NCI-H146 treated with DMSO at 0.1 percent for 48 hours (cell line): ENCODE results near the gene DTYMK.
"Not testable (repeated sequence)": the region's sequence is repeated elsewhere in the genome, so short reads cannot be mapped to it uniquely, and the experiment has no call there.

Experiments
- DNase-seq: peaks from one replicate; lab custom pipeline; 2025; ENCODE audit not compliant: unreplicated experiment; lab: John Stamatoyannopoulos, UW

The DTYMK gene, protein sequence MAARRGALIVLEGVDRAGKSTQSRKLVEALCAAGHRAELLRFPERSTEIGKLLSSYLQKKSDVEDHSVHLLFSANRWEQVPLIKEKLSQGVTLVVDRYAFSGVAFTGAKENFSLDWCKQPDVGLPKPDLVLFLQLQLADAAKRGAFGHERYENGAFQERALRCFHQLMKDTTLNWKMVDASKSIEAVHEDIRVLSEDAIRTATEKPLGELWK

GRCh38 chr2:241686650-241687425 is at the start of gene DTYMK:
TSS of gene DTYMK (minus strand) at chr2:241686815. CDS start at chr2:241686783, 32 bp downstream.
- DNase-seq = peak; percentile 79

GRCh38 chr2:241736111-241736510 is 49.5 kb upstream of the DTYMK start:
- no peak for DNase-seq

- DNase-seq = peak; percentile 26
These were observed 48.0 kb upstream of the DTYMK start, which contains the start of gene D2HGDH for GRCh38 chr2:241734467-241735208. TSS of gene D2HGDH (plus strand) at chr2:241734630. CDS start at chr2:241735225, 595 bp downstream.

- DNase-seq = no peak
These were observed 47.5 kb upstream of the DTYMK start for GRCh38 chr2:241734208-241734466.

GRCh38 chr2:241733391-241734207 is 47.0 kb upstream of the DTYMK start:
- no peak for DNase-seq

DNA sequence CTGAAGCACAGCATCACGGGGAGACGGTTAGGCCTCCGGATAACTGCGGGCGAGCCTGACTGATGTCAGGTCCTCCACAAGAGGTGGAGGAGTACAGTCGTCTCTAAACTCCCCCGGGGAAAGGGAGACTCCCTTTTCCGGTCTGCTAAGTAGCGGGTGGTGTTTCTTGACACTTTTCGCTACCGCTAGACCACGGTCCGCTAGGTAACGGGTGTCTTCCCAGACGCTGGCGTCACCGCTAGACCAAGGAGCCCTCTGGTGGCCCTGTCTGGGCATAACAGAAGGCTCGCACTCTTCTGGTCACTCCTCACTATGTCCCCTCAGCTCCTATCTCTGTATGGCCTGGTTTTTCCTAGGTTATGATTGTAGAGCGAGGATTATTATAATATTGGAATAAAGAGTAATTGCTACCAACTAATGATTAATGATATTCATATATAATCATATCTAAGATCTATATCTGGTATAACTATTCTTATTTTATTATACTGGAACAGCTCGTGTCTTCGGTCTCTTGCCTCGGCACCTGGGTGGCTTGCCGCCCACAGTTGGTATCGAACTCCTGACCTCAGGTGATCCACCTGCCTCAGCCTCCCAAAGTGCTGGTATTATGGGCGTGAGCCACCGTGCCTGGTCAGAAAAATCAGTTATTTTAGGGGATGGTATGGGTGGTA is 46.0 kb upstream of the DTYMK start:
- not testable (repeated sequence) for DNase-seq

- DNase-seq = no peak
These were observed 44.2 kb upstream of the DTYMK start for GRCh38 chr2:241730671-241731293.

- DNase-seq = no peak
These were observed 43.3 kb upstream of the DTYMK start for GRCh38 chr2:241729868-241730267.

- DNase-seq = no peak
These were observed 42.0 kb upstream of the DTYMK start for GRCh38 chr2:241728627-241729026.

- DNase-seq = no peak
These were observed 41.4 kb upstream of the DTYMK start for GRCh38 chr2:241728000-241728399.

- DNase-seq = no peak
These were observed 39.8 kb upstream of the DTYMK start for GRCh38 chr2:241726459-241726858.

GRCh38 chr2:241724975-241725870 is 38.6 kb upstream of the DTYMK start:
- no peak for DNase-seq

DNA sequence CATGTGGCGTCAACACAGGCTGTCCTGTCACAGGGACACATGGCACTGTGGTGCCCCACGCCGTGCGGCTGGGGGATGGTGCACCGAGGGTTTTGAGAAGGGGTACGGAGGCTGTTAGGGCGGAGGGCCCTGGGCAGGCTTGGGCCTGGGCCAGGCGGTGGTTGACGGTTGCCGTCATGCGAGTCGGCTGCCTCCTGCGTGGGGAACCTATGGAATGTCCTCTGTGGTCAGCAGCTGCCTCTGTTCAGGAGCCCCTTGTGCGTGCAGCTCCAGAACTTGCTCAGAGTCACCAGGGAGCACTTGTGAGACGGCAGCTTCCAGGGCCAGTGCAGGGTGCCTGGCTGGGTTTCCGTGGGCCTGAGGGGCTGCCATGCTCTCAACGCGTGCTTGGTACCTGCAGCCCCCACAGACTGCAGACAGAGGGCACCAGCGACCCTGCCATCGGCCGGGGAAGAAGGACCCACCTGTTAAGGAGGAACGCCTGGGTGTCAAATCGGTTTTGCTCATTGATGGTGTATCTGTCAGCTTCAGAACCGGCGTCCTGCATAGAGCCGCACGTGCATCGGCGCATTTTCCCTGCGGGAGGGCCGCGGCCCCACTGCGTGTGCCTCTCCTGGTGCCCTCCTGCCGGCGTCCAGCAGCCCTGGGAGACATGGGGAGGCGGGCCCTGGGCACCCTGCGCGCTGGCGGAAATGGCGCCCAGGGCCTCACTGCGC is 37.8 kb upstream of the DTYMK start:
- DNase-seq = no peak

DNA sequence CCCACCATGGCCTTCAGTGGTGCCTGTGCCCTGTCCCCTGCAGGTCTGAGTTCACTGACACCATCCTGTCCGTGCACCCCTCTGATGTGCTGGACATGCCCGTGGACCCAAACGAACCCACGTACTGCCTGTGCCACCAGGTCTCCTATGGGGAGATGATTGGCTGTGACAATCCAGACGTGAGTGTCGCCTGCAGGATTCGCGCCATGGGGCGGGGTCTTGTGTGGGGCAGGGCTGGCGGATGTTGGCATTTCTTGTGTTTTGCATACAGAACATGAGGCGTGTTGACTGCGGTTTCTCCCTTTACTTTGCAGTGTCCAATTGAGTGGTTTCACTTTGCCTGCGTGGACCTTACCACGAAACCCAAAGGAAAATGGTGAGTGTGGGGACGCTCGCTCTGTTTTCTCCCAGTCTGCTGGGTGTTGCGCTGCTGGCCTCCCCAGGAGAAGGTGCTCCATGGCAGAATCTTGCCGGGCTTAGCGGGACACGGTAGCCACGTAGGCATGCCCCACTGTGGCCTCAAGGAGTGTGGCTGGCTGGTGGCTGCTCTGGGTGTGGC is 36.4 kb upstream of the DTYMK start:
- DNase-seq = no peak

GRCh38 chr2:241721852-241722251 is 35.2 kb upstream of the DTYMK start:
- no peak for DNase-seq

- DNase-seq = no peak
These were observed 33.9 kb upstream of the DTYMK start for GRCh38 chr2:241720560-241720959.

DNA sequence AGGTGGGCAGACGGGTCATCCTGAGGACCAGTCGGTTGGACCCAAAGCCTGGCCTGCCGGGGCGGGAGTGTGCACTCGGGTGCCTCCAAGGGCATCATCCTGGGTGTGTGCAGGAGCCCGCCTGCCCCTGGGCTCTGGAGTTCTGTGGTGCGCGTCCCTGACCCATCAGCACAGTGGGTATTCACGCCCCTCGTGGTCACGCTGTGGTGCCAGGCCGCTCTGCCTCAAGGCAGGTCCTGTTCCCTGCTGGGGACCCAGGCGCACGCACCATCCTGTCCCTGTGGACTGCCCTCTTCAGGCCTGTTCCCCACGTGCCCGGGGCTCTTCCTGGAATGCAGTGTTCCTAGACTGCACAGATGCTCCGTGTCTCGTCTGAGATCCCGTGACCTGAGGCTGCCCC is 33.5 kb upstream of the DTYMK start:
- no peak for DNase-seq

DNA sequence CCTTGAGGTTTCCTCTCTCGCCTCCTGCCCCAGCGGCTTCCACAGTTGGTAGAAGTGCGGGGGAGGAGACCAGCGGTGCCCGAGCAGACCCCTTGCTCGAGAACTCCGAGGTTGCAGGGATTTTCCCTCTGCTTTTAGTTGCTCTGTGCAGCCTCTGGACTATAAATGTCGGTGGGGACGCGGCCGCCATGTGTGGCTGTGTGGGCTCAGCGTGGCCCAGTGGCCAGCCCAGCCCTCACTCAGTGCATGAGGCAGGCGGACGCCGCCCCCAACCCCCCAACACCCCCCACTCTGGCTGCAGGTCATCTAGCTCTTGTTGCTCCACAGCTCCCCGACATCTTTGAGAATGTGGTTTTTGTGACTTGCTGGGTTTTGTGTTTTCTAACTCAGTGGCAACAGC is 32.5 kb upstream of the DTYMK start:
- DNase-seq = no peak
